Measurements from ENCODE around the gene STAB2. TPM values are rescaled to one million over a fixed set of nuclear protein-coding genes. Genes with fewer than 3 reads are reported as not detected.

STAB2 gene
- total and polyA plus RNA-seq, 4 donors, result 3.4 to 42.6 (median 16.6) TPM

GRCh38 chr12:103716517-103717196 is 129.6 kb downstream of the STAB2 start:
- H3K27ac ChIP-seq (ENCODE audit: low read depth in 1 of 2, low read length in 2 of 2), result no peak overlapping the region
- no peaks in the 10 kb centered on the region for H3K4me1 ChIP-seq (ENCODE audit: control insufficient read depth in 4 of 4, insufficient read depth in 4 of 4, low read length in 3 of 4)
- TF ChIP-seq SP1 (IDR thresholded peaks at IDR 0.05), result no peak
- no peak for TF ChIP-seq YY1 (IDR thresholded peaks at IDR 0.05)
- no peak for TF ChIP-seq EGR1 (IDR thresholded peaks at IDR 0.05; ENCODE audit: low read depth in 2 of 2)
- no peak for TF ChIP-seq ATF3 (IDR thresholded peaks at IDR 0.05)
- no peak for TF ChIP-seq JUND (IDR thresholded peaks at IDR 0.05)
- TF ChIP-seq NR2F2 (IDR thresholded peaks at IDR 0.05), result no peak
- TF ChIP-seq FOXA1 (IDR thresholded peaks at IDR 0.05), result no peak
- no peak for TF ChIP-seq GABPA (IDR thresholded peaks at IDR 0.05 in 1 of 2, conservative IDR thresholded peaks at IDR 0.05 in 1 of 2)
- no peak for TF ChIP-seq RXRA (IDR thresholded peaks at IDR 0.05)
- no peak for TF ChIP-seq HNF4A (conservative IDR thresholded peaks at IDR 0.05)
- no peak for TF ChIP-seq MAX (IDR thresholded peaks at IDR 0.05)
- TF ChIP-seq ZBTB33 (IDR thresholded peaks at IDR 0.05), result no peak
- no peak for TF ChIP-seq FOXA2 (IDR thresholded peaks at IDR 0.05)
- no peak for TF ChIP-seq REST (IDR thresholded peaks at IDR 0.05)
- TF ChIP-seq RAD21 (IDR thresholded peaks at IDR 0.05), result no peak
- no peak for TF ChIP-seq CTCF (IDR thresholded peaks at IDR 0.05; ENCODE audit: low read depth, low read length, missing input control)
- no peak for TF ChIP-seq TAF1 (conservative IDR thresholded peaks at IDR 0.05)
- no peak overlapping the region for H3K9ac ChIP-seq (ENCODE audit: low read depth in 1 of 2, low read length in 2 of 2)
- no peak overlapping the region for H3K4me3 ChIP-seq (ENCODE audit: low read depth in 1 of 3, low read length in 3 of 3)
- no peak for DNase-seq (ENCODE audit: low spot score)
- no peaks in the 10 kb centered on the region for H3K36me3 ChIP-seq (ENCODE audit: control insufficient read depth in 4 of 4, insufficient read depth in 3 of 4, low read depth in 1 of 4, low read length in 3 of 4)
- H3K9me3 ChIP-seq (ENCODE audit: control insufficient read depth in 4 of 4, low read length in 3 of 4), result no peaks in the 10 kb centered on the region
- 89% methylated on average over 8 of the region's 8 CpGs for whole genome bisulfite sequencing
- no peaks in the 10 kb centered on the region for H3K27me3 ChIP-seq (ENCODE audit: control insufficient read depth in 4 of 4, insufficient read depth in 4 of 4, low read length in 3 of 4)

All from liver (tissue), 9 donors.